ENCODE measurements around the gene CDH2. TPM values are rescaled to one million over a fixed set of nuclear protein-coding genes. Genes with fewer than 3 reads are reported as not detected.

The CDH2 gene
- total RNA-seq, 2 donors from 2014 or later = 0.41 to 125 TPM

- no peak for DNase-seq (ENCODE audit: low spot score)
- TF ChIP-seq POLR2A (IDR thresholded peaks at IDR 0.05) (no peak), CTCF (IDR thresholded peaks at IDR 0.05) (no peak), POLR2AphosphoS5 (IDR thresholded peaks at IDR 0.05) (no peak)
- H3K27me3 ChIP-seq (replicated peaks; ENCODE audit: insufficient read depth) = no peaks in the 10 kb centered on the region
- intact Hi-C loops (cut with DNase I) = no loop called here
- no peaks in the 10 kb centered on the region for H3K4me1 ChIP-seq (replicated peaks)
- H3K4me3 ChIP-seq = no peak overlapping the region
- H3K36me3 ChIP-seq = no peaks in the 10 kb centered on the region
- 89% methylated on average over 5 of the region's 5 CpGs for WGBS
- no peak overlapping the region for H3K27ac ChIP-seq
- no peaks in the 10 kb centered on the region for H3K9me3 ChIP-seq
These were observed 173.5 kb downstream of the CDH2 start for GRCh38 chr18:28003451-28003850.

GRCh38 chr18:28002841-28003240 is 174.1 kb downstream of the CDH2 start:
- 89% methylated on average over 5 of the region's 5 CpGs for WGBS
- Histone ChIP-seq H3K36me3 (no peaks in the 10 kb centered on the region), H3K4me1 (replicated peaks) (no peaks in the 10 kb centered on the region), H3K27ac (no peak overlapping the region), H3K9me3 (no peaks in the 10 kb centered on the region), H3K4me3 (no peak overlapping the region), H3K27me3 (replicated peaks; ENCODE audit: insufficient read depth) (no peaks in the 10 kb centered on the region)
- intact Hi-C loops (cut with DNase I) = no loop called here
- TF ChIP-seq POLR2A (IDR thresholded peaks at IDR 0.05) (no peak), POLR2AphosphoS5 (IDR thresholded peaks at IDR 0.05) (no peak), CTCF (IDR thresholded peaks at IDR 0.05) (no peak)
- DNase-seq (ENCODE audit: low spot score) = no peak

- TF ChIP-seq POLR2A (IDR thresholded peaks at IDR 0.05) = no peak
- TF ChIP-seq CTCF (IDR thresholded peaks at IDR 0.05) = no peak
- no peak for TF ChIP-seq POLR2AphosphoS5 (IDR thresholded peaks at IDR 0.05)
- H3K36me3 ChIP-seq = no peaks in the 10 kb centered on the region
- no peaks in the 10 kb centered on the region for H3K9me3 ChIP-seq
- 53% methylated on average over 3 of the region's 3 CpGs for WGBS
- intact Hi-C loops (cut with DNase I) = no loop called here
- H3K4me1 ChIP-seq (replicated peaks) = no peaks in the 10 kb centered on the region
- no peak overlapping the region for H3K27ac ChIP-seq
- H3K27me3 ChIP-seq (replicated peaks; ENCODE audit: insufficient read depth) = no peaks in the 10 kb centered on the region
- no peak for DNase-seq (ENCODE audit: low spot score)
- no peak overlapping the region for H3K4me3 ChIP-seq
These were observed 180.1 kb downstream of the CDH2 start for GRCh38 chr18:27996801-27997272.

GRCh38 chr18:27995770-27996502 is 181.0 kb downstream of the CDH2 start:
- H3K4me3 ChIP-seq = no peak overlapping the region
- 93% methylated on average over 6 of the region's 6 CpGs for WGBS
- DNase-seq (ENCODE audit: low spot score) = no peak

More at GRCh38 chr18:27995770-27996502, 181.0 kb downstream of the CDH2 start:
- no peaks in the 10 kb centered on the region for H3K27me3 ChIP-seq (replicated peaks; ENCODE audit: insufficient read depth)
- no peaks in the 10 kb centered on the region for H3K4me1 ChIP-seq (replicated peaks)
- intact Hi-C loops (cut with DNase I) = no loop called here
- no peaks in the 10 kb centered on the region for H3K36me3 ChIP-seq
- TF ChIP-seq POLR2AphosphoS5 (IDR thresholded peaks at IDR 0.05) = no peak
- no peak for TF ChIP-seq POLR2A (IDR thresholded peaks at IDR 0.05)
- TF ChIP-seq CTCF (IDR thresholded peaks at IDR 0.05) = no peak
- H3K9me3 ChIP-seq = no peaks in the 10 kb centered on the region
- no peak overlapping the region for H3K27ac ChIP-seq

Data from prostate gland (tissue), 2 donors.